ENCODE measurements around the gene UMODL1. TPM values are rescaled to one million over a fixed set of nuclear protein-coding genes. Genes with fewer than 3 reads are reported as not detected.

The UMODL1 gene
- total RNA-seq, 1 experiment from 2014 or later: 0.20 TPM

DNA sequence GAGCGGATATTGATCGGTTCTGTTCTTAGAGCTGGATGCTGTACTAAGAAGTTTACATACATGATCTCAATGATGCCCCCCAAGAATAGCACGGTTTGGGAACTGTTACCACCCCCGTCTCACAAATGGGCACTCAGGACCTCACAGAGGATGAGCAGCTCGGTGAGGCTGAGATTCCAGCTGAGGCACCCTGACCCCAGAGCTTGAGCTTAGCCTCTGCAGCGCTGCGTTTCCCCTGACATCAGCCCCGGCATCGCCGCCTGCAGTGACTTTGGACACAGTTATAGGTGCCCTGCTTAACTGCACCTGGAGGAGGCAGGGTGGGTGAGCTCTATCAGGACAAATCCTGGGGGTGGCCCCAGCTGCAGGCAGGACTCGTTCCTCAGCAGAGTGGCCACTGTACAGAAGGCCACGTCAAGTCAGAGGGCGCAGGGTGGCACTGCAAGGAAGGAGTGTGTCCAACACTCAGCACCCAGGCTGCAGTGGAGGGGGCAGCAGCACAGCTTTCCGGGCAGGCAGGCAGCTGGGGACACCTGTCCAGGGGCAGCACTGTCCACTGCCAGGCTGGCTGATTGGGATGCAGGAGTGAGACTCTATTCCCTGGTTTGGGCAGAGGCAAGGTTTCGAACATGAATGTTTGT, 82.0 kb downstream of the UMODL1 start:
- Histone ChIP-seq H3K27me3 (replicated peaks; ENCODE audit: control insufficient read depth, insufficient read depth, low read length) (no peaks in the 10 kb centered on the region), H3K9me3 (no peaks in the 10 kb centered on the region), H3K36me3 (ENCODE audit: control insufficient read depth, insufficient read depth, low read length) (no peaks in the 10 kb centered on the region), H3K4me1 (no peaks in the 10 kb centered on the region), H3K4me3 (ENCODE audit: low read depth, low read length) (no peak overlapping the region)
- Mint-ChIP-seq H3K36me3 (ENCODE audit: insufficient read depth, unreplicated experiment) (no peaks in the 10 kb centered on the region), H3K9me3 (ENCODE audit: unreplicated experiment) (no peaks in the 10 kb centered on the region), H3K4me1 (ENCODE audit: low read depth, unreplicated experiment) (no peaks in the 10 kb centered on the region), H3K27ac (ENCODE audit: unreplicated experiment) (no peak overlapping the region), H3K27me3 (ENCODE audit: insufficient read depth, unreplicated experiment) (no peaks in the 10 kb centered on the region), H3K4me3 (ENCODE audit: unreplicated experiment) (no peak overlapping the region)
- TF ChIP-seq, protein P1, sequence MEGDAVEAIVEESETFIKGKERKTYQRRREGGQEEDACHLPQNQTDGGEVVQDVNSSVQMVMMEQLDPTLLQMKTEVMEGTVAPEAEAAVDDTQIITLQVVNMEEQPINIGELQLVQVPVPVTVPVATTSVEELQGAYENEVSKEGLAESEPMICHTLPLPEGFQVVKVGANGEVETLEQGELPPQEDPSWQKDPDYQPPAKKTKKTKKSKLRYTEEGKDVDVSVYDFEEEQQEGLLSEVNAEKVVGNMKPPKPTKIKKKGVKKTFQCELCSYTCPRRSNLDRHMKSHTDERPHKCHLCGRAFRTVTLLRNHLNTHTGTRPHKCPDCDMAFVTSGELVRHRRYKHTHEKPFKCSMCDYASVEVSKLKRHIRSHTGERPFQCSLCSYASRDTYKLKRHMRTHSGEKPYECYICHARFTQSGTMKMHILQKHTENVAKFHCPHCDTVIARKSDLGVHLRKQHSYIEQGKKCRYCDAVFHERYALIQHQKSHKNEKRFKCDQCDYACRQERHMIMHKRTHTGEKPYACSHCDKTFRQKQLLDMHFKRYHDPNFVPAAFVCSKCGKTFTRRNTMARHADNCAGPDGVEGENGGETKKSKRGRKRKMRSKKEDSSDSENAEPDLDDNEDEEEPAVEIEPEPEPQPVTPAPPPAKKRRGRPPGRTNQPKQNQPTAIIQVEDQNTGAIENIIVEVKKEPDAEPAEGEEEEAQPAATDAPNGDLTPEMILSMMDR (IDR thresholded peaks at IDR 0.05; ENCODE audit: insufficient read depth in 1 of 2, low read depth in 1 of 2, low read length in 1 of 2, severe bottlenecking in 1 of 2, unreplicated experiment in 1 of 2): no peak
- POLR2A ChIA-PET: no interaction called here
- DNase-seq: no peak
- CTCF ChIA-PET: no interaction called here
- BruUV-seq (replicated peaks): no TSS peak
- intact Hi-C loops (cut with micrococcal nuclease; ENCODE audit: unreplicated experiment): no loop called here

DNA sequence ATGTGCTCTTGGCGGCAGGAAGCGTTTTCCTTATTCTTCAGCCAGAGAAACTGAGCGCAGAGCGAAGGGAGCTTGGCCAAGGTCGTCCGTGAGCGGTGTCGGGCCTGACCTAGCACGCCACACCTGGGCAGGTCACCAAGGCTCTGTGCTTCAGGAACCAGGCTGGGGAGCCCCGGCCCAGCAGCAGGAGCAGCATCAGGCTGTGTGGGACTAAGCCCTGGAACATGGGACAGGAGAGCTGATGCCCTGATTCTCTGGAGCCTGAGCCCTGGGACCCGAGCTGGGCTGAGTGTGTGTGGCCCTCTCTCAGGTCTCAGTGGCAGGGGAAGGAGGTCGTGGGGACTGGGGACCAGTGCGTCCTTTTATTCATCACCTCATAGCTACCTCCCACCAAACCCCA, 82.6 kb downstream of the UMODL1 start:
- Mint-ChIP-seq H3K4me1 (ENCODE audit: low read depth, unreplicated experiment) (no peaks in the 10 kb centered on the region), H3K9me3 (ENCODE audit: unreplicated experiment) (no peaks in the 10 kb centered on the region), H3K4me3 (ENCODE audit: unreplicated experiment) (no peak overlapping the region), H3K27ac (ENCODE audit: unreplicated experiment) (no peak overlapping the region), H3K27me3 (ENCODE audit: insufficient read depth, unreplicated experiment) (no peaks in the 10 kb centered on the region), H3K36me3 (ENCODE audit: insufficient read depth, unreplicated experiment) (no peaks in the 10 kb centered on the region)
- BruUV-seq (replicated peaks): no TSS peak
- Histone ChIP-seq H3K27me3 (replicated peaks; ENCODE audit: control insufficient read depth, insufficient read depth, low read length) (no peaks in the 10 kb centered on the region), H3K4me1 (no peaks in the 10 kb centered on the region), H3K9me3 (no peaks in the 10 kb centered on the region), H3K4me3 (ENCODE audit: low read depth, low read length) (no peak overlapping the region), H3K36me3 (ENCODE audit: control insufficient read depth, insufficient read depth, low read length) (no peaks in the 10 kb centered on the region)
- ChIA-PET CTCF (no interaction called here), POLR2A (no interaction called here)
- TF ChIP-seq, protein P1 (IDR thresholded peaks at IDR 0.05; ENCODE audit: insufficient read depth in 1 of 2, low read depth in 1 of 2, low read length in 1 of 2, severe bottlenecking in 1 of 2, unreplicated experiment in 1 of 2): no peak
- no peak for DNase-seq
- intact Hi-C loops (cut with micrococcal nuclease; ENCODE audit: unreplicated experiment): no loop called here

DNA sequence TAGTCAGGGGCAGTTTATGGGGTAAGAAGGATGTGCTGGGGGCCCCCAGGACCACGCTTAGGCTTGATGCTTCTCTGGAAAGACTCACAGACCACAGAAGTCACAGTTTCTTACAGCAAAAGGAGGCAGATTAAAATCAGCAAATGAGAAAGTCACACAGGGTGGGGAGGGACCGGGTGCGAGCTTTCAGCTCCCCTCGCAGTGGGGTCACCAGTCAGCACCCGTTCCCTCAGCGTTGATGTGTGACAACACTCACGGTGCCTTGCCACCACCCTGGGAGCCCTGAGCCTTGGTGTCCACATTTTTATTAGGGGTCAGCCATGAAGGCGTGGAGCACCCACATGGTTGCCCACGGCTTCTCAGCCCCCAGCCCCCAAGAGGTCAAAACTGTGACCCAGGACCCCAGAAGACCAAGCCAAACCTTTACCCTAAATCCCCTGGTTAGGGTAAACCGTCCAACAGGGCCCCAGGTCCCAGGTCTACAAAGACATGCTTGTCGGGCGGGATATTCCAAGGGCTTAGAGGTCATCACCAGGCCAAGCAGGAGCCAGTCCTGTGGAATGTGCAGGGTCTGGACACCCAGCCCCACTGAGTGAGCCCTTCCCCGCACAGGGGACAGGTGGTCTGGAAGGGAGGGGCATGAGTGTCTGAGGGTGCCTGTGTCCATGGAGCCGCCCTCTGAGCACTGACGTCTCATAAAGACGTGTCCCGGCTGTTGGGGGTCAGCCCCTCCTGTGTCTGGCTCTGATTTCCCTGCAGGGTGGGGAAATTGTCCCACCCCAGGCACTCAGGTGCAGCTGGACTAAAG, 83.3 kb downstream of the UMODL1 start:
- no peak overlapping the region for H3K27ac Mint-ChIP-seq (ENCODE audit: unreplicated experiment)
- no peak overlapping the region for H3K4me3 Mint-ChIP-seq (ENCODE audit: unreplicated experiment)
- Histone ChIP-seq H3K9me3 (no peaks in the 10 kb centered on the region), H3K4me3 (ENCODE audit: low read depth, low read length) (no peak overlapping the region), H3K4me1 (no peaks in the 10 kb centered on the region), H3K36me3 (ENCODE audit: control insufficient read depth, insufficient read depth, low read length) (no peaks in the 10 kb centered on the region), H3K27me3 (replicated peaks; ENCODE audit: control insufficient read depth, insufficient read depth, low read length) (no peaks in the 10 kb centered on the region)
- no peaks in the 10 kb centered on the region for H3K27me3 Mint-ChIP-seq (ENCODE audit: insufficient read depth, unreplicated experiment)
- H3K9me3 Mint-ChIP-seq (ENCODE audit: unreplicated experiment): no peaks in the 10 kb centered on the region
- BruUV-seq (replicated peaks): no TSS peak
- H3K36me3 Mint-ChIP-seq (ENCODE audit: insufficient read depth, unreplicated experiment): no peaks in the 10 kb centered on the region
- CTCF ChIA-PET: no interaction called here
- no peak for DNase-seq
- TF ChIP-seq, protein P1 (IDR thresholded peaks at IDR 0.05; ENCODE audit: insufficient read depth in 1 of 2, low read depth in 1 of 2, low read length in 1 of 2, severe bottlenecking in 1 of 2, unreplicated experiment in 1 of 2): no peak
- intact Hi-C loops (cut with micrococcal nuclease; ENCODE audit: unreplicated experiment): no loop called here
- H3K4me1 Mint-ChIP-seq (ENCODE audit: low read depth, unreplicated experiment): no peaks in the 10 kb centered on the region
- POLR2A ChIA-PET: no interaction called here
